ENCODE results near the gene MSX1.

Gene MSX1

GRCh38 chr4:4893721-4894120, 34.3 kb downstream of the MSX1 start:
- in situ Hi-C loops (cut with MboI; ENCODE audit: low sequenced_read_pairs): no loop called here

GRCh38 chr4:4899202-4899925, 39.9 kb downstream of the MSX1 start:
- in situ Hi-C loops (cut with MboI; ENCODE audit: low sequenced_read_pairs): no loop called here

GRCh38 chr4:4901877-4902276, 42.4 kb downstream of the MSX1 start:
- in situ Hi-C loops (cut with MboI; ENCODE audit: low sequenced_read_pairs): no loop called here

DNA sequence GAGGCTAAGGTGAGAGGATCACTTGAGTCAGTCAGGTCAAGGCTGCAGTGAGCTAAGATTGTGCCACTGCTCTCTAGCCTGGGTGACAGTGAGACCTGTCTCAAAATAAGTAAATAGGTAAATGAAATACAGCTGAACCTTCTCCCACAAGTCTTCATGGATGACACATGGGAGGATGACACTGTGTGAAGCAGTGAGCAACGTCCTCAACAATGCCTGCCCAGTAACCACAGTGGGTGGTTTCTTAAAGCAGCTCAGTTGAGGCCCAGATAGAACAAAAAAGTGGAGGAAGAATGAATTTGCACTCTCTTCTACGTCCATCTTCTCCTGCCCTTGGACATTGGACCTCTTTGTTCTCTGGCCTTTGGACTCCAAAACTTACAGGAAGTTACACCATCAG, 52.7 kb downstream of the MSX1 start:
- in situ Hi-C loops (cut with MboI; ENCODE audit: low sequenced_read_pairs): no loop called here

- in situ Hi-C loops (cut with MboI; ENCODE audit: low sequenced_read_pairs): no loop called here
Observed at GRCh38 chr4:4913147-4913561, 53.7 kb downstream of the MSX1 start.

Data from HL-60/S4 (cell line).